ENCODE data around the gene CNTN1.
"Not testable (repeated sequence)": the region's sequence is repeated elsewhere in the genome, so short reads cannot be mapped to it uniquely, and the experiment has no call there.

CNTN1 gene

DNA sequence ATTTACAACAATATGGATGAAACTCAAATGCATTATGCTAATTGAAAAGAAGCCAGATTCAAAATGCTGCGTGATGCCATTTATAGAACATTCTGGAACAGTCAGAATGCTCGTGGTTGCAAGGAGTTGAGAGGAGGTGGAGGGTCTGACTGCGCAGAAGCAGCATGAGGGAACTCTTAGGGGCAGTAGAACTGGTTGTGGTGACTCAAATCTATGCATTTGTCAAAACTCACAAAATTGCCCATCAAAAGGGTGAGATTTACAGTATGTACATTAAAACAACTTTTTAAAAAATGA, 382.2 kb downstream of the CNTN1 start:
- H3K36me3 ChIP-seq (ENCODE audit: control insufficient read depth, insufficient read depth, low read length, severe bottlenecking), result no peaks in the 10 kb centered on the region
- no peak overlapping the region for H3K4me3 ChIP-seq (ENCODE audit: low read length)
- H3K9ac ChIP-seq (ENCODE audit: low read length), result no peak overlapping the region
- no peaks in the 10 kb centered on the region for H3K27me3 ChIP-seq (replicated peaks; ENCODE audit: control insufficient read depth, insufficient read depth, low read length)
- H3K9me3 ChIP-seq (ENCODE audit: control insufficient read depth, low read length), result peaks cover 7% of the 10 kb centered on the region
- DNase-seq (ENCODE audit: low read depth), result no peak
- H3K4me1 ChIP-seq (ENCODE audit: control insufficient read depth, insufficient read depth, low read length), result no peaks in the 10 kb centered on the region

- H3K9ac ChIP-seq (ENCODE audit: low read length), result no peak overlapping the region
- H3K4me1 ChIP-seq (ENCODE audit: control insufficient read depth, insufficient read depth, low read length), result no peaks in the 10 kb centered on the region
- no peak overlapping the region for H3K4me3 ChIP-seq (ENCODE audit: low read length)
- peaks cover 18% of the 10 kb centered on the region for H3K9me3 ChIP-seq (ENCODE audit: control insufficient read depth, low read length)
- DNase-seq (ENCODE audit: low read depth), result no peak
- no peaks in the 10 kb centered on the region for H3K27me3 ChIP-seq (replicated peaks; ENCODE audit: control insufficient read depth, insufficient read depth, low read length)
- no peaks in the 10 kb centered on the region for H3K36me3 ChIP-seq (ENCODE audit: control insufficient read depth, insufficient read depth, low read length, severe bottlenecking)
These were observed 383.9 kb downstream of the CNTN1 start for GRCh38 chr12:41076114-41076513.

GRCh38 chr12:41081241-41081640, 389.0 kb downstream of the CNTN1 start:
- DNase-seq (ENCODE audit: low read depth), result not testable (repeated sequence)

DNA sequence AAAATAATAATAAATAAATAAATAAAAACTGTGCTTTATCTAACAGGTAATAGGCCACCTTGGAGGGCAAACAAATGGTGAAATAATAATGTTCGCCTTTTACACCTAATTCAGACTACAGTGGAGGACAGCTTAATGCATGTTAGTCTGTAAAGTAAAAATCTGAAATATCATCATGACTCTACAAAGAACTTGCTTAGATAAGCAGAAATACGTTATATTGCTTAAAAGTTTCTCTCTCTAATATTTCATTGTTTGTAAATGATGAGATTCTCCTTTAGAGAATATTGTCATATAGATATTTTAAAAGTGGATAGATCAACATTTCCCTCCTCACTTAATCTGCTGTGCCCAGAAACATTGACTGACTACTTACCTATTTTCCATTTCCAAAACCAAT, 397.2 kb downstream of the CNTN1 start:
- H3K9ac ChIP-seq (ENCODE audit: low read length), result no peak overlapping the region
- H3K27me3 ChIP-seq (replicated peaks; ENCODE audit: control insufficient read depth, insufficient read depth, low read length), result no peaks in the 10 kb centered on the region
- H3K36me3 ChIP-seq (ENCODE audit: control insufficient read depth, insufficient read depth, low read length, severe bottlenecking), result no peaks in the 10 kb centered on the region
- H3K4me3 ChIP-seq (ENCODE audit: low read length), result no peak overlapping the region
- DNase-seq (ENCODE audit: low read depth), result no peak
- no peaks in the 10 kb centered on the region for H3K4me1 ChIP-seq (ENCODE audit: control insufficient read depth, insufficient read depth, low read length)
- no peaks in the 10 kb centered on the region for H3K9me3 ChIP-seq (ENCODE audit: control insufficient read depth, low read length)

More at GRCh38 chr12:41081241-41081640, 389.0 kb downstream of the CNTN1 start:
- not testable (repeated sequence) for H3K4me1 ChIP-seq (ENCODE audit: control insufficient read depth, insufficient read depth, low read length); H3K4me3 ChIP-seq (ENCODE audit: low read length); H3K36me3 ChIP-seq (ENCODE audit: control insufficient read depth, insufficient read depth, low read length, severe bottlenecking); H3K27me3 ChIP-seq (replicated peaks; ENCODE audit: control insufficient read depth, insufficient read depth, low read length); H3K9ac ChIP-seq (ENCODE audit: low read length)
- peaks cover 18% of the 10 kb centered on the region for H3K9me3 ChIP-seq (ENCODE audit: control insufficient read depth, low read length)

DNA sequence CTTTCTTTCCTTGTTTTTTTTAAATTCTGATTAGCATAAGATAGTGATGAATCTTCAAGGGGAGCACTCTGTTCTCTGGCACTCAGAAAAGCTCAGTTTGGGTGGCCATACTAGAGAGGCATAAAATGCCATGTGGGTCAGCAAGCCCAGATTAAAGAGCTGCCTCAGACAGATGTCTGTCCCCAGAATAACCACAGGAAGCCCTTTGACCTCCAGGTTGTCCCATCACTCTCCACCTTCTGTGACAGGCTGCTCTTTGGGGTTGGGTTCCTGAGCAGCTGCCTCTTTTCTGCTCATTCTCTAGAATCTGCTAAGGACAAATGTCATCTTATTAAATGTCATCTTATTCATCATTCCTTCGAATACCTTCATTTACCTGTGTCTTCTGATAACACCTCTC, 399.9 kb downstream of the CNTN1 start:
- Histone ChIP-seq H3K27me3 (replicated peaks; ENCODE audit: control insufficient read depth, insufficient read depth, low read length) (no peaks in the 10 kb centered on the region), H3K9ac (ENCODE audit: low read length) (no peak overlapping the region), H3K4me1 (ENCODE audit: control insufficient read depth, insufficient read depth, low read length) (no peaks in the 10 kb centered on the region), H3K9me3 (ENCODE audit: control insufficient read depth, low read length) (no peaks in the 10 kb centered on the region), H3K4me3 (ENCODE audit: low read length) (no peak overlapping the region), H3K36me3 (ENCODE audit: control insufficient read depth, insufficient read depth, low read length, severe bottlenecking) (no peaks in the 10 kb centered on the region)
- no peak for DNase-seq (ENCODE audit: low read depth)

GRCh38 chr12:41096797-41097196, 404.6 kb downstream of the CNTN1 start:
- Histone ChIP-seq H3K4me1 (ENCODE audit: control insufficient read depth, insufficient read depth, low read length) (peaks cover 16% of the 10 kb centered on the region), H3K9ac (ENCODE audit: low read length) (no peak overlapping the region), H3K4me3 (ENCODE audit: low read length) (no peak overlapping the region), H3K9me3 (ENCODE audit: control insufficient read depth, low read length) (no peaks in the 10 kb centered on the region), H3K27me3 (replicated peaks; ENCODE audit: control insufficient read depth, insufficient read depth, low read length) (no peaks in the 10 kb centered on the region), H3K36me3 (ENCODE audit: control insufficient read depth, insufficient read depth, low read length, severe bottlenecking) (no peaks in the 10 kb centered on the region)
- no peak for DNase-seq (ENCODE audit: low read depth)

GRCh38 chr12:41100572-41100971, 408.3 kb downstream of the CNTN1 start:
- Histone ChIP-seq H3K4me3 (ENCODE audit: low read length) (no peak overlapping the region), H3K9me3 (ENCODE audit: control insufficient read depth, low read length) (no peaks in the 10 kb centered on the region), H3K4me1 (ENCODE audit: control insufficient read depth, insufficient read depth, low read length) (peaks cover 32% of the 10 kb centered on the region), H3K9ac (ENCODE audit: low read length) (no peak overlapping the region), H3K36me3 (ENCODE audit: control insufficient read depth, insufficient read depth, low read length, severe bottlenecking) (no peaks in the 10 kb centered on the region), H3K27me3 (replicated peaks; ENCODE audit: control insufficient read depth, insufficient read depth, low read length) (no peaks in the 10 kb centered on the region)
- no peak for DNase-seq (ENCODE audit: low read depth)

GRCh38 chr12:41101806-41102205, 409.6 kb downstream of the CNTN1 start:
- H3K9ac ChIP-seq (ENCODE audit: low read length), result no peak overlapping the region
- H3K4me3 ChIP-seq (ENCODE audit: low read length), result no peak overlapping the region
- no peak for DNase-seq (ENCODE audit: low read depth)
- no peaks in the 10 kb centered on the region for H3K27me3 ChIP-seq (replicated peaks; ENCODE audit: control insufficient read depth, insufficient read depth, low read length)
- H3K4me1 ChIP-seq (ENCODE audit: control insufficient read depth, insufficient read depth, low read length), result peaks cover 32% of the 10 kb centered on the region
- no peaks in the 10 kb centered on the region for H3K9me3 ChIP-seq (ENCODE audit: control insufficient read depth, low read length)
- no peaks in the 10 kb centered on the region for H3K36me3 ChIP-seq (ENCODE audit: control insufficient read depth, insufficient read depth, low read length, severe bottlenecking)

- H3K4me3 ChIP-seq (ENCODE audit: low read length), result no peak overlapping the region
- no peak overlapping the region for H3K9ac ChIP-seq (ENCODE audit: low read length)
- peaks cover 40% of the 10 kb centered on the region for H3K4me1 ChIP-seq (ENCODE audit: control insufficient read depth, insufficient read depth, low read length)
- peak; percentile 81 for DNase-seq (ENCODE audit: low read depth)
- H3K9me3 ChIP-seq (ENCODE audit: control insufficient read depth, low read length), result no peaks in the 10 kb centered on the region
- H3K36me3 ChIP-seq (ENCODE audit: control insufficient read depth, insufficient read depth, low read length, severe bottlenecking), result no peaks in the 10 kb centered on the region
- H3K27me3 ChIP-seq (replicated peaks; ENCODE audit: control insufficient read depth, insufficient read depth, low read length), result no peaks in the 10 kb centered on the region
These were observed 411.4 kb downstream of the CNTN1 start for GRCh38 chr12:41103614-41104013.

- peaks cover 37% of the 10 kb centered on the region for H3K4me1 ChIP-seq (ENCODE audit: control insufficient read depth, insufficient read depth, low read length)
- DNase-seq (ENCODE audit: low read depth), result no peak
- no peaks in the 10 kb centered on the region for H3K36me3 ChIP-seq (ENCODE audit: control insufficient read depth, insufficient read depth, low read length, severe bottlenecking)
- H3K4me3 ChIP-seq (ENCODE audit: low read length), result no peak overlapping the region
- H3K9ac ChIP-seq (ENCODE audit: low read length), result no peak overlapping the region
- H3K27me3 ChIP-seq (replicated peaks; ENCODE audit: control insufficient read depth, insufficient read depth, low read length), result no peaks in the 10 kb centered on the region
- H3K9me3 ChIP-seq (ENCODE audit: control insufficient read depth, low read length), result no peaks in the 10 kb centered on the region
These were observed 414.1 kb downstream of the CNTN1 start for GRCh38 chr12:41106315-41106714.

GRCh38 chr12:41108032-41108431, 415.8 kb downstream of the CNTN1 start:
- Histone ChIP-seq H3K36me3 (ENCODE audit: control insufficient read depth, insufficient read depth, low read length, severe bottlenecking) (no peaks in the 10 kb centered on the region), H3K9ac (ENCODE audit: low read length) (no peak overlapping the region), H3K4me3 (ENCODE audit: low read length) (peak overlapping the region; percentile 6), H3K4me1 (ENCODE audit: control insufficient read depth, insufficient read depth, low read length) (peaks cover 23% of the 10 kb centered on the region), H3K27me3 (replicated peaks; ENCODE audit: control insufficient read depth, insufficient read depth, low read length) (no peaks in the 10 kb centered on the region), H3K9me3 (ENCODE audit: control insufficient read depth, low read length) (no peaks in the 10 kb centered on the region)
- DNase-seq (ENCODE audit: low read depth), result peak; percentile 27

DNA sequence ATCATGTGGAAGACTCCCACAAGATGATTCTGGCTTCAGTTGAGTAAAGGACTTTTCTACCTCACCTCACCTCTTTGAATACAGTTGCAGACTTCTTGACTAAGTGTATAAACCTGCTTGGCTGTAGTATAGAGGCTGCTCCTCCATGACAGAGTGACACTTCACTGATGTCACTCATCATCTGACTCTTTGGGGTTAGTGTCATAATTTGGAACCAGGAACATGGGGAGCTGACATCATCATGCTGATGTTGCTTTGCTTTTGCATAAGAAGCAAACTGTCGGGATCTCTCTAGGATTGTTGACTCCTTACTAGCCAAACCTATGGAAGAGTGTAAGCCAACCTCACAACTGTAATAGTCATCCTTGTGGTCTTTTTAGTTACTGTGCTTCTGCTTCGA, 420.7 kb downstream of the CNTN1 start:
- H3K9ac ChIP-seq (ENCODE audit: low read length), result no peak overlapping the region
- no peaks in the 10 kb centered on the region for H3K9me3 ChIP-seq (ENCODE audit: control insufficient read depth, low read length)
- H3K36me3 ChIP-seq (ENCODE audit: control insufficient read depth, insufficient read depth, low read length, severe bottlenecking), result no peaks in the 10 kb centered on the region
- no peak overlapping the region for H3K4me3 ChIP-seq (ENCODE audit: low read length)
- H3K27me3 ChIP-seq (replicated peaks; ENCODE audit: control insufficient read depth, insufficient read depth, low read length), result no peaks in the 10 kb centered on the region
- H3K4me1 ChIP-seq (ENCODE audit: control insufficient read depth, insufficient read depth, low read length), result peaks cover 14% of the 10 kb centered on the region
- DNase-seq (ENCODE audit: low read depth), result no peak
